GM12872 (cell line): ENCODE measurements around the gene MYH2.

Experiments
- TF ChIP-seq, protein P1 (sequence below): IDR thresholded peaks from 3 replicates; pipeline ENCODE4 v1.5.1; 2011; ENCODE audit warnings: low read depth, mild to moderate bottlenecking, low read length, moderate library complexity; ENCODE audit not compliant: insufficient read depth

Gene MYH2

DNA sequence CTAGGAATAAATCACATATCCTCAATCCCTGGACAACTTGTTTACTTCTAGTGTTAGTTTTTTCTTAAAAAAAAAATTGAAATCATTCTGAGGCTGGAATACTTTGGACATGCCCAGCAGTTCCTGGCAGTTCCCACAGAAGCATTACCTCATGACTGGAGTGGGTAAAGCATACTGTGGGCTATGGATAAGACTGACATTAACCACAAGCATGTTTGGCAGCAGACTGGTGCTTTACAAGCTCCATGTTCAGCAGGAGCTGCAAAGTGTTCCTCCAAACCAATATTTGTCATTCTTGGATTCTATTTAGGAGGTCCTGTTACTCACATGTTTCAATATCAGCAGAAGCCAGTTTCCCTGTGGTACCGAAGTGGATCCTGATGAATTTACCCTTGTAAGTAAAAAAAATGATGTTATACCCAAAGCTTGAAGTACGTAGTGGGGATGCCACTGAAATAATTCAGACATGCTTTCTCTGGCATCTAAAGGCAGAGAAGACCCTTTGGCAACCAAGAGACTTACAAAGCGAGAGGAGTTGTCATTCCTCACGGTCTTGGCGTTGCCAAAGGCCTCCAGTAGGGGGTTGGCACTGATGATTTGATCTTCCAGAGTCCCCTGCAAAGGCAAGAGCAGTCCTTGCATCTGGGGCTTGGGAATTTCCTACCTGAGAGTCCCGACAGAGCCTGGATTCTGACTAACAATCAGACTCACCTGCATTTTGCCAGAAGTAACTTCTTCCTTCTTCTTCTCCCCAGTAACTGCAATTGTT, 36.0 kb downstream of the MYH2 start:
- TF ChIP-seq, protein P1, sequence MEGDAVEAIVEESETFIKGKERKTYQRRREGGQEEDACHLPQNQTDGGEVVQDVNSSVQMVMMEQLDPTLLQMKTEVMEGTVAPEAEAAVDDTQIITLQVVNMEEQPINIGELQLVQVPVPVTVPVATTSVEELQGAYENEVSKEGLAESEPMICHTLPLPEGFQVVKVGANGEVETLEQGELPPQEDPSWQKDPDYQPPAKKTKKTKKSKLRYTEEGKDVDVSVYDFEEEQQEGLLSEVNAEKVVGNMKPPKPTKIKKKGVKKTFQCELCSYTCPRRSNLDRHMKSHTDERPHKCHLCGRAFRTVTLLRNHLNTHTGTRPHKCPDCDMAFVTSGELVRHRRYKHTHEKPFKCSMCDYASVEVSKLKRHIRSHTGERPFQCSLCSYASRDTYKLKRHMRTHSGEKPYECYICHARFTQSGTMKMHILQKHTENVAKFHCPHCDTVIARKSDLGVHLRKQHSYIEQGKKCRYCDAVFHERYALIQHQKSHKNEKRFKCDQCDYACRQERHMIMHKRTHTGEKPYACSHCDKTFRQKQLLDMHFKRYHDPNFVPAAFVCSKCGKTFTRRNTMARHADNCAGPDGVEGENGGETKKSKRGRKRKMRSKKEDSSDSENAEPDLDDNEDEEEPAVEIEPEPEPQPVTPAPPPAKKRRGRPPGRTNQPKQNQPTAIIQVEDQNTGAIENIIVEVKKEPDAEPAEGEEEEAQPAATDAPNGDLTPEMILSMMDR: no peak

DNA sequence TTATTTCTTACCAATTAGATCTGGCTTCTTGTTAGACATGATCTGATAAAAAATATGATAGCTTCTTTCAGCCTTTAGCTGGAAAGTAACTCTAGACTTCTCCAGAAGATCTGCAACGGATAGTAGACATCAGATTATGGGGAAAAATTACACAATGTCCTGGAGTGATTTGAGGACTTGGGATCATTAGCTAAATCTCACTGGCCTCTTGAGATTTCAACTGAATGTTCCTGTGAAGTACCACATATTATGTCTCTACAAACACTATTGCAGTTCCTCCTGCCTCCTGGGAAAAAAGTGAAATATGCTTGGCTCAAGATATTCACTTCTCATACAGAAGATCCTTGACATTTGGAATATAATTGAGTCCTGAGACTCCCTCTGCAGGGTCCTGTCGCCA, 36.6 kb downstream of the MYH2 start:
- TF ChIP-seq, protein P1: no peak

DNA sequence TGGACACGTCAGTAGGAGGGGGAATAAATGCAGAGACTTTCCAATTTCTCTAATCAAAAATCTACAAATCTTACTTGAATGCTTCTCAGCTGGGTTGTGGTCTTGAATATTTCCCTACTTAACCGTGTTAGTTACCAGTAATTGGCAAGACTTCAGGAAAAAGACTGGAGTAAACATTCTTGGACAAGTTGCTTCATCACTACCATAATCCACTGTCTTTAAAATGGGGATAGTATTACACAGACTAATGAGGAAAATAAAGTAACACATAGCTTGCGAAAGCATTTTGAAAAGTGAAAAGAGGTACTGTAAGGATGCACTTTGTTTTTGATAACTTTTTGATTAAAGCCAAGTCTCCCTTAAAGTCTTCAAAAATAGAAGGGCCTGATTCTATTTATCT, 49.5 kb downstream of the MYH2 start:
- TF ChIP-seq, protein P1: no peak

DNA sequence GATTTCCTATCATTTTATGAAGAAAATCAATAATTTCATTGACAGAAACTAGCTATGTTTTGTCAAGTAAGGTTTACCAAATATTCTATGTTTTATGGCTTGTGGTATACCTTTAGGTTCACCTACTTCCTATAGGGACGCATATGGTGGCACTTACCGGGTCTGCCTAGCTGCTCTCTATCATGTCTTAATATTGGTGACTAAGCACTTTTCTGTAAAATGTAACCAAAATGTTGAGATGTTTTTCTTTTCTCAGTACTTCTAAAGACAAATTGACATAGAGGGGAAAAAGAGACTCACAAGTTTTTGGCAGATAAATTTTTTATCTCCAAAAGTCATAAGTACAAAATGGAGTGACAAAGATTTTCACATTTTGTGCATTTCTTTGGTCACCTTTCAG, 57.5 kb downstream of the MYH2 start:
- TF ChIP-seq, protein P1: no peak

DNA sequence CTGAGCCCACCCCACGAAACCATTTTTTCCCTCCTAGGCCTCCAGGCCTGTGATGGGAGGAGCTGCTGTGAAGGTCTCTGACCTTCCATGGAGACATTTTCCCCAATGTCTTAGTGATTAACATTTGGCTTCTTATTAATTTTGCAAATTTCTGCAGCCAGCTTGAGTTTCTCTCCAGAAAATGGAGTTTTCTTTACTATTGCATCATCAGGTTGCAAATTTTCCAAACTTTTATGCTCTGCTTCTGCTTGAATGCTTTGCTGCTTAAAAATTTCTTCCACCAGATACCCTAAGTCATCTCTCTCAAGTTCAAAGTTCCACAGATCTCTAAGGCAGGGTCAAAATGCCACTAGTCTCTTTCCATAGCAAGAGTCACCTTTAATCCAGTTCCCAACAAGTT, 67.2 kb downstream of the MYH2 start:
- TF ChIP-seq, protein P1: no peak

DNA sequence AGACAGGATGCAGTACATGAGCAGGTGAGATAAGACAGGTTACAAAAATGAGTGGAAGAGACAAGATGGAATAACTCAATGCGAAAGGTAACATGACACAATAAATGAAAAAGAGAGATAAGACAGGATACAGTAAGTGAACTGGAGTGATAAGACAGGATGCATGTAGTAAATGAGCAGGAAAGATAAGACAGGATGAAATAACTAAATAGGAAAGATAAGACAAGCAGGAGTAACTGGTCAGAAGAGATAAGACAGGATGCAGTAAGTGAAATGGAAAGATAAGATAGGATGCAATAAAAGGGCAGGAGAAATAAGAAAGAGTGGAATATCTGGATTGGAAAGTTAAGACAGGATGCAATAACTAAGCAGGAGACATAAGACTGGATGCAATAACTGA, 71.8 kb downstream of the MYH2 start:
- TF ChIP-seq, protein P1: no peak

DNA sequence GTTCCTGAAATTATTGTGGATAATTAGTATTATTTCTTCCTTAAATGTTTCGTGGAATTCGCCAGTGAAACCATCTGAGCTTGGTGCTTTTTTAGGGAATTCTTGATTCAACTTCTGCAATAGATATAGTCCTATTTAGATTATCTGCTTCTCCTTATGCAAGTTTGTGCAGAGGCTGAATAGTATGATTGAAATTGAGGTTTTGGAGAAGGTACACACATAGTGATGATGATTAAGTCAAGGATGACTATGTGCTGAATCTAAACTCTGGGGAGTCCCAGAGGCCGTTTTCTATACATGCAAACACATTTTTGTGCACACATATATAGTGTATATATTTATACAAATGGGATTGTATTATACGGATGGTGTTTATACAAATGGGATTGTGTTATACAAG, 74.9 kb downstream of the MYH2 start:
- TF ChIP-seq, protein P1: no peak
